Caki2 (cell line): ENCODE data around the gene NUDT16L1. TPM values are rescaled to one million over a fixed set of nuclear protein-coding genes. Genes with fewer than 3 reads are reported as not detected.
"Not testable (repeated sequence)": the region's sequence is repeated elsewhere in the genome, so short reads cannot be mapped to it uniquely, and the experiment has no call there.

Source experiments
- DNase-seq: peaks from one replicate; pipeline ENCODE4 v3.0.0-alpha.2; 2015; ENCODE audit warnings: low read depth
- in situ Hi-C: cut with HindIII; loops from 2 replicates; pipeline ENCODE4 v1.10.0; 2016; ENCODE audit warnings: low sequenced_read_pairs, low pct_unique_long_range_greater_than_20kb, mixed read lengths
- total RNA-seq: library from RNA; depleted of rRNA; stranded (reverse); fragments of >200 nt; shearing (Covaris generic); gene quantifications from 2 replicates; pipeline ENCODE4 v1.2.3, GENCODE V29; 2014; ENCODE audit warnings: low replicate concordance; rRNA removed

NUDT16L1 gene
- total RNA-seq, 1 experiment from 2014 or later: 49.2 TPM

- in situ Hi-C loops: no loop called here
- DNase-seq: no peak
Observed at GRCh38 chr16:4733747-4734062, 40.3 kb downstream of the NUDT16L1 start.

GRCh38 chr16:4734063-4734729 is 40.8 kb downstream of the NUDT16L1 start, which contains the start of the genes ANKS3 and DNAAF8:
ANKS3 (minus strand) TSS chr16:4734271; CDS start chr16:4730149, 4,122 bp downstream.
DNAAF8 (plus strand) TSS chr16:4734537; CDS start chr16:4736515, 1,978 bp downstream.
- in situ Hi-C loops: no loop called here
- peak; percentile 99 for DNase-seq

GRCh38 chr16:4734730-4735535 is 41.6 kb downstream of the NUDT16L1 start:
- in situ Hi-C loops: no loop called here
- no peak for DNase-seq

- DNase-seq: no peak
- in situ Hi-C loops: no loop called here
Observed at GRCh38 chr16:4736546-4736945, 43.2 kb downstream of the NUDT16L1 start.

- DNase-seq: no peak
- in situ Hi-C loops: no loop called here
Observed at GRCh38 chr16:4737545-4737944, 44.2 kb downstream of the NUDT16L1 start.

GRCh38 chr16:4738370-4738769 is 45.0 kb downstream of the NUDT16L1 start:
- DNase-seq, in situ Hi-C loops: not testable (repeated sequence)

GRCh38 chr16:4743226-4743878 is 50.0 kb downstream of the NUDT16L1 start:
- DNase-seq: no peak
- in situ Hi-C loops: no loop called here

- DNase-seq: no peak
- in situ Hi-C loops: no loop called here
Observed at GRCh38 chr16:4744555-4745273, 51.4 kb downstream of the NUDT16L1 start.

GRCh38 chr16:4745274-4745569 is 51.9 kb downstream of the NUDT16L1 start:
- in situ Hi-C loops: no loop called here
- DNase-seq: no peak

Other genes starting within 250 kb of the NUDT16L1 start
- 211 and 290 TPM in 2 replicates for gene NMRAL1, start 218.9 kb upstream of the NUDT16L1 start, total RNA-seq
- 59.7 and 65.0 TPM in 2 replicates for gene HMOX2, start 217.2 kb upstream of the NUDT16L1 start, total RNA-seq
- 0.20 and 1.3 TPM in 2 replicates for gene CDIP1, start 154.8 kb upstream of the NUDT16L1 start, total RNA-seq
- not detected in 2 replicates for gene C16orf96, start 137.2 kb upstream of the NUDT16L1 start, total RNA-seq
- 4.3 and 12.4 TPM in 2 replicates for gene UBALD1, start 78.7 kb upstream of the NUDT16L1 start, total RNA-seq
- gene MGRN1, start 68.7 kb upstream of the NUDT16L1 start, total RNA-seq: 13.8 and 14.1 TPM in 2 replicates
- gene ANKS3, start 40.7 kb downstream of the NUDT16L1 start, total RNA-seq: 62.5 and 94.9 TPM in 2 replicates
- 5.4 and 6.6 TPM in 2 replicates for gene DNAAF8, start 41.0 kb downstream of the NUDT16L1 start, total RNA-seq
- gene ZNF500, start 73.6 kb downstream of the NUDT16L1 start, total RNA-seq: 28.2 and 31.7 TPM in 2 replicates
- gene SEPTIN12, start 94.8 kb downstream of the NUDT16L1 start, total RNA-seq: 0.78 TPM in 1 of 2 replicates, not detected in the other
- not detected in 2 replicates for gene SMIM22, start 101.8 kb downstream of the NUDT16L1 start, total RNA-seq
- gene ROGDI, start 109.1 kb downstream of the NUDT16L1 start, total RNA-seq: 20.4 and 24.8 TPM in 2 replicates
- 65.2 and 81.2 TPM in 2 replicates for gene GLYR1, start 153.7 kb downstream of the NUDT16L1 start, total RNA-seq
- gene UBN1, start 153.9 kb downstream of the NUDT16L1 start, total RNA-seq: 17.5 and 22.2 TPM in 2 replicates
- 10.2 and 11.5 TPM in 2 replicates for gene PPL, start 243.6 kb downstream of the NUDT16L1 start, total RNA-seq